Sigmoid colon (tissue), 7 donors: ENCODE measurements around the gene PRELID3B. TPM values are rescaled to one million over a fixed set of nuclear protein-coding genes. Genes with fewer than 3 reads are reported as not detected.

Experiments
- DNase-seq: peaks from one replicate; pipeline ENCODE4 v3.0.0-alpha.2; 2019
- H3K27ac ChIP-seq, 4 donors: fragments of 200-600 bp; sonication (generic); one replicate each; pipeline ENCODE4 v1.5.1; 2016 to 2019; ENCODE audit warnings: mild to moderate bottlenecking in 1 of 4
- H3K27me3 ChIP-seq, 3 donors: fragments of 200-600 bp; sonication (generic); one replicate each; pipeline ENCODE4 v1.5.1; 2019; ENCODE audit warnings: mild to moderate bottlenecking in 1 of 3
- H3K36me3 ChIP-seq, 4 donors: fragments of 200-600 bp; sonication (generic); one replicate each; pipeline ENCODE4 v1.5.1; 2016 to 2019
- H3K4me1 ChIP-seq, 4 donors: fragments of 200-600 bp; sonication (generic); one replicate each; pipeline ENCODE4 v1.5.1; 2017 to 2019
- H3K4me3 ChIP-seq, 4 donors: fragments of 200-600 bp; sonication (generic); one replicate each; pipeline ENCODE4 v1.5.1; 2017 to 2019; ENCODE audit warnings: mild to moderate bottlenecking in 2 of 4, moderate library complexity in 1 of 4
- H3K9me3 ChIP-seq, 4 donors: fragments of 200-600 bp in 3 of 4; sonication (generic) in 3 of 4; one replicate each; pipeline versions ENCODE4 v1.5.1 to v1.6.1; 2013 to 2019
- CTCF ChIP-seq, 4 experiments: fragments of 450-650 bp in 3 of 4; fragments of 200-600 bp in 1 of 4; IDR thresholded peaks; one replicate each; pipeline ENCODE4 v1.5.1; 2016 to 2019; ENCODE audit warnings: antibody characterized with exemption in 4 of 4, mild to moderate bottlenecking in 3 of 4, moderate library complexity in 2 of 4
- EP300 ChIP-seq, 4 donors: sonication (generic); formaldehyde crosslinking; IDR thresholded peaks; one replicate each; pipeline ENCODE4 v1.6.1; 2017; ENCODE audit warnings: antibody characterized with exemption in 4 of 4
- POLR2A ChIP-seq, 2 donors: fragments of 450-650 bp; IDR thresholded peaks; one replicate each; pipeline ENCODE4 v1.6.1; 2016; ENCODE audit warnings: antibody characterized with exemption in 2 of 2, mild to moderate bottlenecking in 2 of 2, moderate library complexity in 2 of 2
- POLR2AphosphoS5 ChIP-seq, 4 donors: sonication (generic); formaldehyde crosslinking; IDR thresholded peaks; one replicate each; pipeline ENCODE4 v1.6.1; 2017; ENCODE audit warnings: antibody characterized with exemption in 4 of 4
- WGBS, 2 donors: extraction: QIAGEN DNeasy Blood & Tissue Kit; methylation state at CpG; one replicate each; pipeline ENCODE4 v1.1.7; 2013; 5-methylcytosine and 5-hydroxymethylcytosine counted together
- intact Hi-C: fragments of 100-400 bp; cut with DNase I; formaldehyde crosslinking; loops from one replicate; pipeline ENCODE4 v1.15.1; 2023
- polyA plus RNA-seq, 3 donors: library from polyadenylated mRNA; stranded (reverse); fragments of 200-250 nt; gene quantifications; one replicate each; pipeline ENCODE4 v1.2.3, GENCODE V29; 2013
- total RNA-seq, 4 donors: library from RNA; depleted of rRNA; stranded (reverse); fragments of >200 nt; gene quantifications; one replicate each; pipeline ENCODE4 v1.1.0, GENCODE V29; 2016
- donor health status: healthy with polysubstance abuse.
- donor health status: Bipolar disorder and iron deficiency.
- donor health status: healthy.

The PRELID3B gene
- total and polyA plus RNA-seq, 7 donors: 27.4 to 189 (median 43.9) TPM

- Histone ChIP-seq H3K36me3 (no peaks in the 10 kb centered on the region), H3K4me3 (no peak overlapping the region), H3K27ac (no peak overlapping the region), H3K9me3 (no peaks in the 10 kb centered on the region), H3K4me1 (no peaks in the 10 kb centered on the region), H3K27me3 (peaks cover 0 to 10% (median 0%) of the 10 kb centered on the region in 3 donors)
- intact Hi-C loops: no loop called here
- 66 to 68% methylated on average over 1 of the region's 1 CpG for WGBS, 2 donors
- DNase-seq: no peak
- TF ChIP-seq POLR2AphosphoS5 (IDR thresholded peaks at IDR 0.05) (no peak), CTCF (IDR thresholded peaks at IDR 0.05) (no peak), POLR2A (IDR thresholded peaks at IDR 0.05) (no peak), EP300 (IDR thresholded peaks at IDR 0.05) (no peak)
These were observed 35.1 kb upstream of the PRELID3B start for GRCh38 chr20:59077705-59078104.

- 73 to 78% methylated on average over 4 of the region's 4 CpGs for WGBS, 2 donors
- intact Hi-C loops: no loop called here
- H3K27me3 ChIP-seq: peaks cover 0 to 10% (median 0%) of the 10 kb centered on the region in 3 donors
These were observed 33.4 kb upstream of the PRELID3B start for GRCh38 chr20:59075934-59076508.

GRCh38 chr20:59074456-59074855, 31.9 kb upstream of the PRELID3B start:
- WGBS, 2 donors: 35 to 73% methylated on average over 3 of the region's 3 CpGs
- no peak overlapping the region for H3K27ac ChIP-seq
- no peaks in the 10 kb centered on the region for H3K4me1 ChIP-seq
- no peak overlapping the region for H3K4me3 ChIP-seq
- intact Hi-C loops: no loop called here
- no peaks in the 10 kb centered on the region for H3K36me3 ChIP-seq
- H3K9me3 ChIP-seq: no peaks in the 10 kb centered on the region
- DNase-seq: no peak
- TF ChIP-seq POLR2A (IDR thresholded peaks at IDR 0.05): no peak
- peaks cover 0 to 10% (median 0%) of the 10 kb centered on the region in 3 donors for H3K27me3 ChIP-seq

More at GRCh38 chr20:59075934-59076508, 33.4 kb upstream of the PRELID3B start:
- H3K36me3 ChIP-seq: no peaks in the 10 kb centered on the region
- H3K4me1 ChIP-seq: no peaks in the 10 kb centered on the region
- H3K27ac ChIP-seq: no peak overlapping the region
- H3K9me3 ChIP-seq: no peaks in the 10 kb centered on the region
- no peak for DNase-seq
- TF ChIP-seq POLR2AphosphoS5 (IDR thresholded peaks at IDR 0.05): no peak
- no peak for TF ChIP-seq POLR2A (IDR thresholded peaks at IDR 0.05)
- no peak for TF ChIP-seq EP300 (IDR thresholded peaks at IDR 0.05)
- TF ChIP-seq CTCF (IDR thresholded peaks at IDR 0.05): no peak
- H3K4me3 ChIP-seq: no peak overlapping the region

DNA sequence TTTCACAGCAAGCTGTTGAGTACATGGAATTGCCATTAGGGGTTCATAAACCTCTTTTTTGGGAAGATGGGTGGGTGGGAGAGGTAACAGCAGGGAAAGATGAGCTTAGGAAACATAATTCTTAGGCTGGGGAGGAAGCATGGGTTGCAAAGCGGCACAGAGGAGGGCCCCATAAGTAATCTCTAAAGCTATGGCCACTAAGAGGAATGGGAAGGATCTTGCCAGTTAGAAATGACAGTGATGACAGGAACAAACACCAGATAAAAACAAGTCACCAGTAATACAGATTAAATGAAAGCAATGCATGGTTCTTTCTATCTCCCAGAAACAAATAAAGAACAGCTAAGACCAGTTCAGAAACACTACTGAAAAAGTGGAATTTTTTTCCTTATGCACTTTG, 31.0 kb upstream of the PRELID3B start:
- intact Hi-C loops: no loop called here
- Histone ChIP-seq H3K4me3 (no peak overlapping the region), H3K36me3 (no peaks in the 10 kb centered on the region), H3K9me3 (no peaks in the 10 kb centered on the region), H3K27ac (no peak overlapping the region), H3K27me3 (peaks cover 0 to 10% (median 0%) of the 10 kb centered on the region in 3 donors), H3K4me1 (no peaks in the 10 kb centered on the region)
- 85 to 90% methylated on average over 1 of the region's 1 CpG for WGBS, 2 donors
- DNase-seq: no peak
- no peak for TF ChIP-seq EP300 (IDR thresholded peaks at IDR 0.05)
- TF ChIP-seq POLR2AphosphoS5 (IDR thresholded peaks at IDR 0.05): no peak
- no peak for TF ChIP-seq POLR2A (IDR thresholded peaks at IDR 0.05)
- no peak for TF ChIP-seq CTCF (IDR thresholded peaks at IDR 0.05)

DNA sequence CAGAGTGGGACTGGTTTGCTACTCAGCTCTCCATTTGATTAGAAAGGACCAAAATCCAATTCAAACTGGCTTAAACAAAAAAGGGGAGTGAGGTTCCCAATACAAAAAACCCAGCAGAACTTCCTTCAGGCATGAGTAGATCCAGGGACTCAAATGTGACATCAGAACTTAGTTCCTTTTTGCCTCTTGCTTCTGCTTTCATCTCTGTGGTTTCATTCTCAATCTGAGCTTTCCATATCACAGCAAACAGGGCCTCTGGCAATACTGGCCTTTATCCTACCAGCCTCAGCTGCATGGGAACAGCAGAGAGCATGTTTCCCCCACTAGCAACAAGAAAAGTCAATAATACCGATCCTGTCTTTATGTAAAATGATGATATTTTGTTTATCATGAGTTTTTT, 28.6 kb upstream of the PRELID3B start:
- Histone ChIP-seq H3K9me3 (no peaks in the 10 kb centered on the region), H3K4me1 (no peaks in the 10 kb centered on the region), H3K36me3 (no peaks in the 10 kb centered on the region), H3K4me3 (no peak overlapping the region), H3K27ac (no peak overlapping the region), H3K27me3 (peaks cover 0 to 4% (median 0%) of the 10 kb centered on the region in 3 donors)
- TF ChIP-seq POLR2A (IDR thresholded peaks at IDR 0.05): no peak
- TF ChIP-seq EP300 (IDR thresholded peaks at IDR 0.05): no peak
- TF ChIP-seq CTCF (IDR thresholded peaks at IDR 0.05): no peak
- no peak for TF ChIP-seq POLR2AphosphoS5 (IDR thresholded peaks at IDR 0.05)
- 78 to 86% methylated on average over 1 of the region's 1 CpG for WGBS, 2 donors
- no peak for DNase-seq
- intact Hi-C loops: no loop called here
